HTR-8/SVneo (cell line): ENCODE data around the gene WDR11.

ENCODE experiments used
- DNase-seq: peaks from one replicate; pipeline ENCODE4 v3.0.0; 2011; ENCODE audit warnings: low spot score, mixed read lengths; ENCODE audit not compliant: insufficient read length
- FAIRE-seq: peaks from 2 replicates; lab custom pipeline; 2011; peaks lifted over from hg19 to GRCh38; lab: Jason Lieb, UNC

The WDR11 gene, protein sequence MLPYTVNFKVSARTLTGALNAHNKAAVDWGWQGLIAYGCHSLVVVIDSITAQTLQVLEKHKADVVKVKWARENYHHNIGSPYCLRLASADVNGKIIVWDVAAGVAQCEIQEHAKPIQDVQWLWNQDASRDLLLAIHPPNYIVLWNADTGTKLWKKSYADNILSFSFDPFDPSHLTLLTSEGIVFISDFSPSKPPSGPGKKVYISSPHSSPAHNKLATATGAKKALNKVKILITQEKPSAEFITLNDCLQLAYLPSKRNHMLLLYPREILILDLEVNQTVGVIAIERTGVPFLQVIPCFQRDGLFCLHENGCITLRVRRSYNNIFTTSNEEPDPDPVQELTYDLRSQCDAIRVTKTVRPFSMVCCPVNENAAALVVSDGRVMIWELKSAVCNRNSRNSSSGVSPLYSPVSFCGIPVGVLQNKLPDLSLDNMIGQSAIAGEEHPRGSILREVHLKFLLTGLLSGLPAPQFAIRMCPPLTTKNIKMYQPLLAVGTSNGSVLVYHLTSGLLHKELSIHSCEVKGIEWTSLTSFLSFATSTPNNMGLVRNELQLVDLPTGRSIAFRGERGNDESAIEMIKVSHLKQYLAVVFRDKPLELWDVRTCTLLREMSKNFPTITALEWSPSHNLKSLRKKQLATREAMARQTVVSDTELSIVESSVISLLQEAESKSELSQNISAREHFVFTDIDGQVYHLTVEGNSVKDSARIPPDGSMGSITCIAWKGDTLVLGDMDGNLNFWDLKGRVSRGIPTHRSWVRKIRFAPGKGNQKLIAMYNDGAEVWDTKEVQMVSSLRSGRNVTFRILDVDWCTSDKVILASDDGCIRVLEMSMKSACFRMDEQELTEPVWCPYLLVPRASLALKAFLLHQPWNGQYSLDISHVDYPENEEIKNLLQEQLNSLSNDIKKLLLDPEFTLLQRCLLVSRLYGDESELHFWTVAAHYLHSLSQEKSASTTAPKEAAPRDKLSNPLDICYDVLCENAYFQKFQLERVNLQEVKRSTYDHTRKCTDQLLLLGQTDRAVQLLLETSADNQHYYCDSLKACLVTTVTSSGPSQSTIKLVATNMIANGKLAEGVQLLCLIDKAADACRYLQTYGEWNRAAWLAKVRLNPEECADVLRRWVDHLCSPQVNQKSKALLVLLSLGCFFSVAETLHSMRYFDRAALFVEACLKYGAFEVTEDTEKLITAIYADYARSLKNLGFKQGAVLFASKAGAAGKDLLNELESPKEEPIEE

DNA sequence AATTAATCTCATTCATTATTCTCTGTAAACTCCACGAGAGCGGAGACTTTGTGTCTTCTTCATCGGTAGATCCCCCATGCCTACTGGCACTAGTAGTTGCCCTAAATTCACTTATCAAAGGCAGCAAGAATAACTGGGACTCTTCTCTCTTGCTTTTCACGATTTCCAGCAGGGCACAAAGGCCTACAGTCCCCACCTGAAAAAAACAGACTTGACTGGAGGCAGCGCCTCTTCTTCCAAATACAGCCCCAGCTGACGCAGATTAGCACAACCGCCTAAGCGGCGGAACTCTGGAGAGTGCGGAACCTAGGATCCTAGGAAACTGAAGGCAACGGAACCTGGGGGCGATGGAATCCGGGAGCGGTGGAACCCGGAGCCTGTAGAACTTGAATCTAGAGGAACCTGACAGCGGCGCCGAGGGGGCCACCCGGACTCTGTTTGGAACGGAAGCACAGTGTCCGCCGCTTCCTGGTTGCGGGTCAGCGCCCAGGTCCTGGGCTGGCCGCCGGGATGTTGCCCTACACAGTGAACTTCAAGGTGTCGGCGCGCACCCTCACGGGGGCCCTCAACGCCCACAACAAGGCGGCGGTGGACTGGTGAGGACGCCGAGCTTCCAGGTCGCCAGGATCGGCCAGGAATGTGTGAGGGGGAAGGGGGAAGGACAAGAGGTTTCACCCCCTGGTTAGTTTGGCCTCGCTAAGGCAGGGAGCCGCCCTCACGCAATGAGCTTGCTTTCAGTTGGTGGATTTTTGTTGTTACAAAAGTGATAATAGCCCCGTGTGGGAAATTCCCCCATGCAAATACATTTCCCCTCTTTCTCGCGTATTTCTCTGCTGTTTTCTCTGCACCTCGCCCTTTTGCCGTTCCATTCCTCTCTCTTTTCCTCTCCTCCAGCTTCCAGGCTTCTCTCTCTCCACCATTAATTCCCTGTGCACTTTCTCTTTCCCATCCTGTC, at the start of gene WDR11:
Gene WDR11 (plus strand): TSS at position 452 of the 955 bp plus-strand sequence. CDS start 59 bp downstream, at position 511.
- DNase-seq = peak; percentile 70
- FAIRE-seq = no peak

DNA sequence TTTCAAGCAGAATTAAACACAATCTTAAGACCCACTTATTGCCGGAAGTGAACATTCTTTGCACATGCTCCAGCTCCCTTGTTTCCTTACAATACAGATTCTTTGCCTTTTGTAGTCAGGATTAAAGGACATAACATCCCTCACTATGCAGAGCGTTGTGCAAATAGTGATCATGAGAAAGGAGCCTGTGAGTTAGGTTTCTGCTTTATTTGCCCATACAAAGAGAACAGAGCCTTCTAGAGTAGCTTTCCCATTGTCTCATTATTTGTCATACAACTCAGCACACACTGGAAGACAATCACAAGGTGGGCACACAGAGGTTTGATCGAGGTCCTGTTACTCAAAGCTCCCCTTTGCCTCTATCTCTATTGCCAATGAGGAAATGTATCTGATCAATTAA, 48.2 kb upstream of the WDR11 start:
- DNase-seq (no peak), FAIRE-seq (no peak)

DNA sequence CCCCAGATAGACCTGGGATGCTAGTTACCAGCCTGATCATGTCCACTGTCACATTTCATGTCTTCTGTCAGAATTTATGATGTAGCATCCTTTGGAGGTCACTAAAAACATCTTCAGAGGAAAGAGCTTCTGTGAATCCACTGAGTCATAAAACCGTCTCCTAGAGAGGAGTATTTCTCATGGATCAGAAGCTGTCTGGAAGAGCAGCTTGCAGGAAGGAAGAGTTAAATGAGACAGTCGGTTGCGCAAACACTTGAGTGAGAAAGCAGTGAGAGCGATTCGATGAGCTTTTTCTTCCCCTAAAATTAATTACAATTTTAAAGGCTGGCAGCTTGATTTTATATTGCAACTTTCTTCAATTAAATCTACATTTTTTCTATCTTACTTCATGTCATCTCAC, 47.2 kb upstream of the WDR11 start:
- DNase-seq (no peak), FAIRE-seq (no peak)

DNA sequence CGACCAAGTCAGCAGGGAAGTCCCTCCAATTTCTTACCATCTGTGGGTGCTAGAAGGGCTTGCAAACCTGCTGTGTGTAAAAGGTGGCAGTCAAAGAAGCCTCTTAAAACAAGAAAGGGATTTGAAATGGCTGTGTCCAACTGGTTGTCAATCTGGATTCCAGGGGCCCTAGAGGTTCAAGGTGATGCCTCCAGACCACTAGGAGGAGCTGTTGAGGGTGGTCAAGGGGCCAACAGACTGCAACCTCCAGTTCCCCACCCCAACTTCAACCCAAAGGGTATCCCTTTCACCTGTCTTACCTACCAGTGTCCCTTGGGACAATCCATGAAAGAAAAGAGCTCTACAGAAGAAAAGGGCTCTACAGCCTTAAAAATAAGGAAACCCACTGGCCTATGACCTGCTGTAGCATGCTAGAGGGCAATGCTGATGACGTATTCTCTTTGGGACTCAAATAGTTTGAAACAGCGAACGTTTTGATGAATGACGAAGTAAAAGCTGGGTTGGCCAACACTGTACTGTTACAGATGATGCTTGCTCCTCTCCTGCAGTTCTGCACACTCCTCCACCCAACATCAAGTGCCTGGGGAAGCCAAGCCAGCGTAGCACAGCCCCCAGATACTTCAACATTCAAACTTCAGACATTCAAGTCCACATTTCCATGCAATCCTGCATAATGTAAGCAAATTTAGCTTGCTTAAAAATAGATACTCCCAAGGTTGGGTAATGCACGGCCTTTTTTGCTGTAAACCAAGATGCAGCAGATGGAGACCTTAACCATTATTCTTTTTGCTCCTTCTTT, 45.9 kb upstream of the WDR11 start:
- FAIRE-seq = no peak
- no peak for DNase-seq

DNA sequence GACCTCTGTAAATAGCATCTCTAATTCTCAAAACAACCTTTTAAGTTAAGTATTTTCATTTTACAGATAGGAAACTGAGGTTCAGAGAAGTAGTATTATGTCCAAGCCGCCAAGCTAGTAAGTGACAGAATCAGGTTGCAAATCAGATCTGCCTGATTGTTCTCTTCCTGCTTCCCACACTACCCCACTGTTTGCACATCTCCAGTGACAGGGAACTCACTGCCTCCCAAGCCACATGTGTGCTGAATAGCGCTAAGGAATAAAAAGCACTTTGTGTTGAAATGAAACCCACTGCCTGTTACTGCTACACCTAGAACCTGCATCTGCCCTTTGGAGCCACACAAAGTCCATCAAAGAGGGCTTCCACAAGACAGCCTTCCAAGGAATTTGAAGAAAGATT, 45.1 kb upstream of the WDR11 start:
- DNase-seq (no peak), FAIRE-seq (no peak)

DNA sequence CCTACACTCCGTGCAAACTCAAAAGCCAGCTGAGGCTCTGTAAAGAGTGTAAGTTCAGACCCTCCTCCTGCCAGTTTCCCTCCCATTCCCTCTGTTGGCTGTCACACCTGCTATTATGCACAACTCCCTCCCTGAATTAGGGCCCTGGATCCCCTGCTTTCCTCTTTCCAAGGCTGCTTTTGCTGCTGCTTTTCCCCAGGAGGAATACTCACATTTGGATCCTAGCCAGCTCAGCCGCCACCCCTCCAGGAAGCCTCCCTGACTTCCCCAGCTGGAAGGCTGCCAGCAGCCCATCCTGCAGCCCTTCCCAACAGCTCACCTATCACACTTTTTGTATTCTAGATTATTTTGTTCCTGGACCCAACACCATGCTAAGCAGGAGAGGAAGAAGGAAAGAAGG, 40.9 kb upstream of the WDR11 start:
- no peak for FAIRE-seq
- DNase-seq = no peak

DNA sequence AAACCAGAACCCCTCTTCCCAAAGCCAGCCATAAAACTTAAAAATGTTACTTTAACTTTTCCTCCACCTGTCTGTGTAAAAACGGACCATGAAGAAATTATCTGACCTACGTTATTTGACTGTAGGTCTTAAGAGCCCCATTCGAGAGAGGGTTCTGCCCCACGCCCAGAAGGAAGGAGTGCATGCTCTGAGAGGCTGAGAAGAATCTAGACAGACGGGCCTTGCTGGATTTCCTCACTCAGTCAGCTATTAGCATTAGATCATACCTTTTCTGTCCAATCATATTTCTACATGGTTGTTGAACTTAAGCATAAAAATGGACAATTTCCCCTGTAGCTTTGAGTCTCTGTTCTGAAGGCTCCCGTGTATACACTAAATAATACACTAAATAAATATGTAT, 38.1 kb upstream of the WDR11 start:
- FAIRE-seq (no peak), DNase-seq (no peak)

DNA sequence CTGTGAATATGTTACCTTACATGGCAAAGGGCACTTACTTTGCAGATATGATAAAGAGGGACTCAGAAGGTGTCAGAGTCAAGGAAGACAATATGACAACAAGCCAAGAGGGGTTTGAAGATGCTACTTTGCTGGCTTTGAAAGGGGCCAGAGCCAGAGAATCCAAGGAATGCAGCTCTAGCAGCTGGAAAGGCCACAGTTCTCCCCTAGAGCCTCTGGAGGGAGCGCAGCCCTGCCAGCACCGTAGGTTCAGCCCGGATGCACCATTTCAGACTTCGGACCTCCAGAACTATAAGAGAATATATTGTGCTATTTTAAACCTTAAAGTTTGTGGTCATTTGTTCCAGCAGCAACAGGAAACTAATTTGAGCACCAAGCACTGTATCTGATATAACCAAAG, 32.9 kb upstream of the WDR11 start:
- FAIRE-seq = no peak

DNA sequence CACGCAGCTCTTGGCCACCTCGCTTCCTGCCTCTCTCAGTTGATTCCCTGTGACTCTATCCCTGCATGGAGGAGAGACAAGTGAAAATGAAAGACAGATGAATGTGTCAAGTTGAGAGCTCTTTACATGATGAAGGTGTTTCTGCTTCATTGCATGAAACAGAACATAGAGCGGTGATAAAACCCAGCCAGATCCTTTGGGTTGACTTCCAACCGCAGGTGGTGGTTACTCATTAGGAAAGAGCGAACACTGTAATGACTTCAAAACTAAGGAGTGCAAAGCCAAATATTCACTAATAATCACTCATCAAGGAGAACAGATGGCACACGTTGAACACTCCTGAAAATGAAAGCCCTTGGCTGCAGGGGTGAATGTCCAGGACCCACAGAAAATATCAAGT, 31.8 kb upstream of the WDR11 start:
- no peak for FAIRE-seq
- DNase-seq = no peak

More for the DNA sequence above, 32.9 kb upstream of the WDR11 start:
- no peak for DNase-seq

DNA sequence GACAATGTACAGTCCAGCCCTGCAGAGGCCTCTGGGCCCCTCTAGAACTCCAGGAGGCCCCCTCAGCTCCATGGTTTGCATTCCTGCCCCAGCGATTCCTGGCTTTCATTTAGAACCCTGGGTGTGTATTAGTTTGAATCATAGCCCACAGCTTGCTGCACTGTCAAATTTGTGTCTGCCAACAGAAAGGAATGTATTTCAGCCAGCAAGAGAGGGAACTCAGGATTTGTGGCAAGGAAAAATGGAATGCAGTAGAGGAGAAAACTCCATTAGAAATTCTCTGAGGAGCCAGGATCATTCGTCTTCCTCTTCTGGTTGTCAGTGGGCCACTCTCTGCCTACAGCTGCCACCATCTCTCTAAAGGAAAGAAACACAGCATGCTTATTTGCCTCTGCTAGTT, 27.9 kb upstream of the WDR11 start:
- DNase-seq (no peak), FAIRE-seq (no peak)

DNA sequence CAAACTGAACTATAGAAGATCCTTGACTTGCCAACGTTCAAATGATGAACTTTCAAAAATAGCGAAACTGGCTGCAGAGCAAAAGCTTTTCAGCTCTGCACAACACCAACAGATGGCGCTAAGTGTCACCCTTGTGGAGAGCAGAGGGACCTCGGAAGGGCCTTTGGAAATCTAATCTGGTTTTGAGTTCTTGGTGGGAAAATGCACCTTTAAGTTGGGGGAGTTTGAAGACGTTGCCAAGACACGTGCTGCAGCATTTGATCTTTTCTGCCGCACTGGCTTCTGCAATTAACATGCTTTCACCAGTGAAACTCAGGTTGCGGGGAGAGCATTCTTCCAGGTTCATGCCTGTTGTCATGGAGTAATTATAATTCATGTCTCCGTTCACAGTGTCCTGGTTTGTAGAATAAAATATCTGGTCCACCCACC, 26.3 kb upstream of the WDR11 start:
- DNase-seq (no peak), FAIRE-seq (no peak)

DNA sequence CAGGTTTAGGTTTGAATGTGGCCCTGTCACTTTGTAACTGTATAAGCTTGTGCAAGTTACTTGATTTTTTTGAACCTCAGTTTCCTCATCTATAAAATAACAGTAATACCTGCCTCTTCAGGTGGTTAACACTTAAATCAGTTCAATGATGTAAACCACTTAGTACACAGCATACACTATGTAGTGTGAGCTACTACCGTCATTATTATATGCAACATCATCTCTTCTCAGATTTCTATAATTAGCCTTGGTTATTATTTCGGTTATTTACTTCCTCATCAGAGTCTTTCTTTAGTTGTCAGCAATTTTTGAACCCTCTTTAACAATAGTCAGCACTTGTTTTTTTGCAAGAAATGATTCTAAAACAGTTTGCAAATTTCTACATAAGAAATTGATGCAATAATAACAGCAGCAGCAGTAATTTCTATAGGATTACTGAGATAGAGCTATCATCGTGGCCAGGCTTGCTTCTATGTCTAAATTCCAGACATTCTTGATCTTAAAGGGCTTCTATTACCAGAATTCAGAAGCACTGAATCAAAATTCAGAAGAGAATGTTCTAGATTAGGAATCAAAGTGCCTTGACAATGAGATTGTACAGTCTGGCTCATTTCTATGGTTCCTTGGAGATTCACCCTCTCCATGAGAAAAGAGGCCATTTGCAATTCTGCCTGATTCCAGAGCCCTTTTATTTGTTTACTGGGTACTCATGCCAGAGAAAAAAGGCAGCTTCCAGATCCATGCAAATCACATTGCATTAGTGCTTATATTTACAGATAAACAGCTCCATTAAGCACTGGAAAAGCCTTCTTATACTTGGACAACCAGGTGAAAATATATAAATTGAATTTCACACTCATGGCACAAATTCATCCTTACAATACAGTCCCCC, 25.0 kb upstream of the WDR11 start:
- FAIRE-seq (no peak), DNase-seq (no peak)

DNA sequence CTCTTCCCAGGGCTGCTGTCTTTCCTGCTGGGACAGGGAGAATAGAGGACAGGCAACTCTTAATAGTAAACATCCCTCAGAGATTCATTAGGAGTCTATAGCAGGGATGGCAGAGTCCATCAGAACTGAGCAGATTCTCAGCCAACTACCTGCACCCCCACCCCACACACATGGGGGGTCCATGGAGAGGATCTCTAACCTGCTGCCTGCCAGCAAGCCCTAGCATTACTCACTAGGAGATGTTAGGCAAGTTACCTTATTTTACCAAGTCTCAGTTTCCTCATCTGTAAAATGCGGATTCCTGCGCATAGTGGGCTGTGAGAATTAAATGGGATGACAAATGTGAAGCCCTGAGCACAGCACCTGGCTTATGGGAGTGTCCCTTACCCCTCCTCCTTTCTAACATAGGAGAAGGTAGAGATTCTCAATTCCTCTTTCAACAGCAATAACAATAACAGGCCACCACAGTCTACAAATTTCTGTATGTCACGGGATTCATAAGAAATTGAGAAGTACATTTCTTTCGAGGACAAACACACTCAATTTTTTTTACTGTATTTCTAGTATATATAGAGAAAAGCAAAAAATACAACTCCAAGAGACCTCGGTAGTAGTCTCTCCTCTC, 23.8 kb upstream of the WDR11 start:
- DNase-seq = no peak
- FAIRE-seq = no peak

DNA sequence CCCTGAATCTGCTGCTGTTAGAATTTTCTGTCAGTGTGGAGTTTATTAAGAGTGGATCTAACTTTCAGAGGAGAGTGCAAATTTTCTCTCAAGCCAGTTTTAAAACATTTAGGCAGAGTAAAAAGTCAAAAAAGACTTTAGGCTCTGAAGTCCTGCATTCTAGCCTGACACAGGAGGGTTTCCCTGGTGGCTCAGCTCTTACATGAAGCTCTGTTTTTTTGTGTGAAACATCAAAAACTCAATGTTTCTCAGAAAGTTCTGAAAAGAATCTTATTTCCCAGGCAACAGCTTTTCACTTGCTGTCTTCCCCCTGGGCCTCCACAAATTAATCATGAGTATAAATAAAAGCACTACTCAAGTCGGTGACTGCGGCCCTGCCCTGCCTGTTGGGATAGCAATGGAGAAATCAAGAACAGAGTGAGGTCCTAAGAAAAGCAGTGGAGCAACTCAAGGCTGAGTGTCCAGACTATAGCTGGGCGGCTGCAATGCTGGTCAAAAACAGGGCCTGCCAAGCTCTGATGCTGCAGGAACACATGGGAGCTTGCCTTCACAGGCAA, 22.3 kb upstream of the WDR11 start:
- FAIRE-seq (no peak), DNase-seq (no peak)

DNA sequence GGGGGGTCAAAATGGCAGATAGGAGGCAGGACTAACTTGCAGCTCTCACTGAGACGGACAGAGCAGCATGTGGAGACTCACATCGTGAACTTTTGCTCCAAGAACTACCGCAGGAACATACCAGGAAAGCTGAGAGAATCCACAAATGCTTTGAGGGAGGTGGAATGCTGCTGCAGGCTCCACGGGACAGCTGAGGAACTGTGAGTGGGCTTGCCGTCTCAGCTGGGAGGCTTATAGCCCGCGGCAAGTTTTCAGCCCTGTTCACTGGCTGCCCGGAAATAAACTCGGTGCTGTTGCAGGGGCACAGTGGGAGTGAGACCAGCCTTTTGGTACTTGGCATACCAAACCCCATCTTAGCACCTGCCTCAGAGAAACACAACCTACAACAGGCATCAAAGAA, 19.1 kb upstream of the WDR11 start:
- FAIRE-seq (no peak), DNase-seq (no peak)

DNA sequence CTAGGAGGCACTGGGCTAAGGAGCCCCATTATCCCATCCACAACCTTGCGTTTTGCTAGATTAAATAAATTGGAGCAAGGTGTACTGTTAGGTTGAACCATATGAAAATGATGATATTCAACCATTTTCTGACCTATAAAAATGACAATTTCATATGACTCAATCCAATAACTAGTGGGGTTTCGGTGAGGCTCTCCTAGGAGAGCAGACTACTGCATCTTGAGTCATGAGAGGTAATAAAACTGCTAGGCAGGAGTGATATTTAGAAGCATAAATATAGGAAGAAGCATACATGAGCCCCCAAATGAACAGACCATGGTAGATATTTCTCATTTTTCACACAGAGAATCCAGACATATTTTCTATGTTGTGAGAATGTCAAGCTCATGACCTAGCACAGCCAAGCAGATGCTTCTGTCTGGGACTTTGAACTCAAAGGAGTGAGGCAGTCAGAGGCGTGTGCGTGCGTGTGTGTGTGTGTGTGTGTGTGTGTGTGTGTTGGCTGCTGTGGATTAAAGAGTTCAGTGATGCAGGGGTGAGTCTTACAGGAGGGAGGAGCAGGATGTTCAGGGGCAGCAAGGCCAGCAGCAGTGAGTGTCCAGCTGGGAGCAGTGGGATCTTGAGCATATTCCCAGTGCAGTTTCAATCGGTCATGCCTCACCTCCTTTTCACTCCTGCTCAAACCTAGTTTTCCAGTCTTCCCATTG, 17.8 kb upstream of the WDR11 start:
- DNase-seq (no peak), FAIRE-seq (no peak)
